Endothelial cell of umbilical vein (primary cell): ENCODE measurements around the gene XPO6.

Experiments used
- EZH2 ChIP-seq: IDR thresholded peaks from 2 replicates; pipeline ENCODE4 v1.6.1; 2012; ENCODE audit warnings: borderline replicate concordance, low read depth, mild to moderate bottlenecking, moderate library complexity, low read length, inconsistent platforms; ENCODE audit not compliant: severe bottlenecking
- TF ChIP-seq, protein P1 (sequence below), 2 donors: IDR thresholded peaks; 1 replicate in 1 of 2; 2 replicates in 1 of 2; pipeline ENCODE4 v1.5.1; 2011; ENCODE audit warnings: low read length in 2 of 2, mild to moderate bottlenecking in 2 of 2, moderate library complexity in 2 of 2, control low read depth in 1 of 2, inconsistent platforms in 1 of 2, low read depth in 1 of 2; ENCODE audit not compliant: insufficient read depth in 1 of 2; ENCODE audit errors: extremely low read depth in 1 of 2

DNA sequence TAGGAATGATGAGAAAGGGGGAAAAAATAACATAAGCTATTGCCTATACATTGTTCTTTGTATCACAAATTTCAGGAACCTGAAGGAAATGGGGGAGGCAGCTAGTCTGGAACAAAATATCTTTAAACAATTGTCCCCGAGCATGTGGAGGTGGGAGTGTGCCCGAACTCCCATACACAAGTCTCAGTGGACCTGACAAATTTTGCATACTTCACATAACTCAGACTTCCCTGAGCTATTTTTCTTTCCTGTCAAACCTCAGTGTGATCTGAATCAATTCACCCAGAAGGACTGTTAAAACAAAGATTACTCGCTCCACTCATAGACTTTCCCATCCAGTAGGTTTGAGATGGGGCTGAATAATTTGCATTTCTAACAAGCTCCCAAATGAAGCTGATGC, 1.6 kb upstream of the XPO6 start:
- no peak for TF ChIP-seq EZH2
- TF ChIP-seq, protein P1, sequence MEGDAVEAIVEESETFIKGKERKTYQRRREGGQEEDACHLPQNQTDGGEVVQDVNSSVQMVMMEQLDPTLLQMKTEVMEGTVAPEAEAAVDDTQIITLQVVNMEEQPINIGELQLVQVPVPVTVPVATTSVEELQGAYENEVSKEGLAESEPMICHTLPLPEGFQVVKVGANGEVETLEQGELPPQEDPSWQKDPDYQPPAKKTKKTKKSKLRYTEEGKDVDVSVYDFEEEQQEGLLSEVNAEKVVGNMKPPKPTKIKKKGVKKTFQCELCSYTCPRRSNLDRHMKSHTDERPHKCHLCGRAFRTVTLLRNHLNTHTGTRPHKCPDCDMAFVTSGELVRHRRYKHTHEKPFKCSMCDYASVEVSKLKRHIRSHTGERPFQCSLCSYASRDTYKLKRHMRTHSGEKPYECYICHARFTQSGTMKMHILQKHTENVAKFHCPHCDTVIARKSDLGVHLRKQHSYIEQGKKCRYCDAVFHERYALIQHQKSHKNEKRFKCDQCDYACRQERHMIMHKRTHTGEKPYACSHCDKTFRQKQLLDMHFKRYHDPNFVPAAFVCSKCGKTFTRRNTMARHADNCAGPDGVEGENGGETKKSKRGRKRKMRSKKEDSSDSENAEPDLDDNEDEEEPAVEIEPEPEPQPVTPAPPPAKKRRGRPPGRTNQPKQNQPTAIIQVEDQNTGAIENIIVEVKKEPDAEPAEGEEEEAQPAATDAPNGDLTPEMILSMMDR (IDR thresholded peaks at IDR 0.05; ENCODE audit: extremely low read depth in 1 of 2, insufficient read depth in 1 of 2, low read depth in 1 of 2, low read length in 2 of 2) = no peak
